ENCODE measurements around the gene TNFRSF6B. TPM values are rescaled to one million over a fixed set of nuclear protein-coding genes. Genes with fewer than 3 reads are reported as not detected.

The TNFRSF6B gene
- total and polyA plus RNA-seq, 2 donors (not counting 3 experiments of a cell fraction or from before 2014, with no cell fraction given), result 0.69 to 11.3 TPM

- peaks cover 9% of the 10 kb centered on the region for H3K4me1 ChIP-seq (ENCODE audit: control insufficient read depth, extremely low read depth, insufficient read depth, low read length)
- H2AFZ ChIP-seq (ENCODE audit: low read depth, low read length), result no peak overlapping the region
- FAIRE-seq, result no peak
- no peaks in the 10 kb centered on the region for H3K9me3 ChIP-seq (replicated peaks; ENCODE audit: control insufficient read depth, insufficient read depth, low read length)
- no peaks in the 10 kb centered on the region for H3K27me3 ChIP-seq (ENCODE audit: control insufficient read depth in 2 of 2, insufficient read depth in 2 of 2, low read length in 2 of 2)
- dilution Hi-C loops (cut with MboI; ENCODE audit: extremely low pct_ligation_motif_present, low sequenced_read_pairs), result no loop called here
- no peaks in the 10 kb centered on the region for H4K20me1 ChIP-seq (replicated peaks; ENCODE audit: control insufficient read depth, extremely low read depth, insufficient read depth, low read length)
- intact Hi-C loops (cut with micrococcal nuclease), result loop anchor here (5.0 kb wide), 1 partner anchor 41 kb away; the partner anchor contains the start of gene TNFRSF6B
- DNase-seq (ENCODE audit: low read depth, low spot score), result no peak
- H3K79me2 ChIP-seq (ENCODE audit: control insufficient read depth, insufficient read depth, low read length), result no peaks in the 10 kb centered on the region
- peaks cover 0 to 38% of the 10 kb centered on the region in 2 experiments for H3K36me3 ChIP-seq (ENCODE audit: control insufficient read depth in 2 of 2, extremely low read depth in 1 of 2, insufficient read depth in 2 of 2, low read length in 2 of 2)
- no peak overlapping the region for H3K4me3 ChIP-seq (replicated peaks in 1 of 3; ENCODE audit: insufficient read depth in 1 of 3, low read depth in 1 of 3, low read length in 3 of 3)
- TF ChIP-seq POLR2A (IDR thresholded peaks at IDR 0.05; ENCODE audit: low read depth, low read length) (no peak), POLR2AphosphoS5 (IDR thresholded peaks at IDR 0.05; ENCODE audit: insufficient read depth, low read depth, low read length) (no peak), MAX (IDR thresholded peaks at IDR 0.05; ENCODE audit: insufficient read depth, insufficient read length) (no peak), EZH2 (IDR thresholded peaks at IDR 0.05; ENCODE audit: borderline replicate concordance, low read depth, low read length, severe bottlenecking) (no peak), MYC (IDR thresholded peaks at IDR 0.05; ENCODE audit: low read depth, low read length) (no peak), FOS (IDR thresholded peaks at IDR 0.05; ENCODE audit: borderline replicate concordance, insufficient read depth, low read length) (no peak), GATA2 (IDR thresholded peaks at IDR 0.05; ENCODE audit: insufficient read depth, insufficient read length, low read depth, low read length) (no peak), CTCF (IDR thresholded peaks at IDR 0.05; ENCODE audit: extremely low read depth in 1 of 2, insufficient read depth in 1 of 2, low read depth in 1 of 2, low read length in 2 of 2) (no peak), JUN (IDR thresholded peaks at IDR 0.05; ENCODE audit: borderline replicate concordance, insufficient read depth, insufficient read length, low read depth) (no peak)
- no peak overlapping the region for H3K27ac ChIP-seq (ENCODE audit: insufficient read depth, low read depth, low read length)
- BruUV-seq (replicated peaks), result no TSS peak
- no peaks in the 10 kb centered on the region for H3K9me1 ChIP-seq (replicated peaks; ENCODE audit: control insufficient read depth, extremely low read depth, insufficient read depth, low read length)
- no peak overlapping the region for H3K9ac ChIP-seq (replicated peaks; ENCODE audit: extremely low read depth, insufficient read depth, low read length)
- H3K4me2 ChIP-seq (ENCODE audit: insufficient read depth, low read length), result no peak overlapping the region
- ChIA-PET CTCF (interaction anchor here (0.5 to 1.1 kb wide), 3 partner anchors 31 to 235 kb away, joined by 3 to 6 read pairs (median 5); partner anchors contain the start of genes ARFRP1 and ZGPAT), POLR2A (no interaction called here)
These were observed 42.3 kb downstream of the TNFRSF6B start for GRCh38 chr20:63738687-63739129.
